IPS DF 6.9 (cell line): ENCODE results near the gene BRAT1.
"Not testable (repeated sequence)": the region's sequence is repeated elsewhere in the genome, so short reads cannot be mapped to it uniquely, and the experiment has no call there.

Experiments
- DNase-seq: peaks from one replicate; pipeline ENCODE4 v3.0.0-alpha.2; 2013; ENCODE audit warnings: low read depth, low spot score
- H3K27ac ChIP-seq: one replicate; pipeline ENCODE4 v1.5.1; 2013; ENCODE audit warnings: low read length, control low read depth
- H3K27me3 ChIP-seq: 2 replicates; pipeline ENCODE4 v1.6.1; 2013; ENCODE audit warnings: mild to moderate bottlenecking, low read length; ENCODE audit not compliant: control insufficient read depth, insufficient read depth
- H3K36me3 ChIP-seq: 2 replicates; pipeline ENCODE4 v1.6.1; 2013; ENCODE audit warnings: low read length; ENCODE audit not compliant: control insufficient read depth, insufficient read depth
- H3K4me1 ChIP-seq: 2 replicates; pipeline ENCODE4 v1.6.1; 2013; ENCODE audit warnings: low read length; ENCODE audit not compliant: control insufficient read depth, insufficient read depth
- H3K4me3 ChIP-seq: 2 replicates; pipeline ENCODE4 v1.5.1; 2013; ENCODE audit warnings: mild to moderate bottlenecking, low read length
- H3K9me3 ChIP-seq: 2 replicates; pipeline ENCODE4 v1.6.1; 2013; ENCODE audit warnings: low read length, inconsistent platforms; ENCODE audit not compliant: control insufficient read depth, insufficient read depth
- WGBS: extraction: QIAGEN DNeasy Blood & Tissue Kit; methylation state at CpG from one replicate; pipeline ENCODE4 v1.1.7; 2013; ENCODE audit warnings: mixed read lengths, missing lambda C conversion rate; ENCODE audit not compliant: insufficient read length, insufficient coverage; 5-methylcytosine and 5-hydroxymethylcytosine counted together

BRAT1 gene

GRCh38 chr7:2595258-2595860 lies 40.0 kb upstream of the BRAT1 start:
- H3K4me1 ChIP-seq: no peaks in the 10 kb centered on the region
- DNase-seq: no peak

DNA sequence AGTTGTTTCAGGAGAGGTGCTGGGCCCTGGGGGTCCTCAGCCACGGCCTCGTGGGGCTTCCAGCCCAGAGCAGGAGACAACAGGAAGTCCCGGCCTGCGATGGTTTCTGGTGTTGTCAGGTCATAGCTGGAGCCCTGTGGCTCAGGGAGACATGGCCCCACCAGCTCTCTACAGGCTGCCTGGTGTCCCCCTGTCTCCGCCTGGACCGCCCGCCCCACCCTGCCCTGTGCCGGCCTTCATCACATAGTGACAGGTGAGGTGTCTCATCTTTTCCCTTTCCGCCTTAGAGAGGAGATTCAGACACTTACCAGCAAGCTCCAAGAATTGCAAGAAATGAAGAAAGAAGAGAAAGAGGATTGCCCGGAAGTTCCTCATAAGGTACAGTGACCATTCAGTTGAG lies 39.3 kb upstream of the BRAT1 start:
- H3K36me3 ChIP-seq: no peaks in the 10 kb centered on the region
- DNase-seq: no peak
- H3K27ac ChIP-seq: no peak overlapping the region
- no peak overlapping the region for H3K4me3 ChIP-seq
- H3K27me3 ChIP-seq: no peaks in the 10 kb centered on the region
- no peaks in the 10 kb centered on the region for H3K9me3 ChIP-seq
- no CpG with 5 or more reads among the region's 10 CpGs for WGBS
- no peaks in the 10 kb centered on the region for H3K4me1 ChIP-seq

More at GRCh38 chr7:2595258-2595860, 40.0 kb upstream of the BRAT1 start:
- Histone ChIP-seq H3K36me3 (no peaks in the 10 kb centered on the region), H3K9me3 (no peaks in the 10 kb centered on the region), H3K4me3 (no peak overlapping the region), H3K27ac (no peak overlapping the region), H3K27me3 (no peaks in the 10 kb centered on the region)
- WGBS: no CpG with 5 or more reads among the region's 27 CpGs

DNA sequence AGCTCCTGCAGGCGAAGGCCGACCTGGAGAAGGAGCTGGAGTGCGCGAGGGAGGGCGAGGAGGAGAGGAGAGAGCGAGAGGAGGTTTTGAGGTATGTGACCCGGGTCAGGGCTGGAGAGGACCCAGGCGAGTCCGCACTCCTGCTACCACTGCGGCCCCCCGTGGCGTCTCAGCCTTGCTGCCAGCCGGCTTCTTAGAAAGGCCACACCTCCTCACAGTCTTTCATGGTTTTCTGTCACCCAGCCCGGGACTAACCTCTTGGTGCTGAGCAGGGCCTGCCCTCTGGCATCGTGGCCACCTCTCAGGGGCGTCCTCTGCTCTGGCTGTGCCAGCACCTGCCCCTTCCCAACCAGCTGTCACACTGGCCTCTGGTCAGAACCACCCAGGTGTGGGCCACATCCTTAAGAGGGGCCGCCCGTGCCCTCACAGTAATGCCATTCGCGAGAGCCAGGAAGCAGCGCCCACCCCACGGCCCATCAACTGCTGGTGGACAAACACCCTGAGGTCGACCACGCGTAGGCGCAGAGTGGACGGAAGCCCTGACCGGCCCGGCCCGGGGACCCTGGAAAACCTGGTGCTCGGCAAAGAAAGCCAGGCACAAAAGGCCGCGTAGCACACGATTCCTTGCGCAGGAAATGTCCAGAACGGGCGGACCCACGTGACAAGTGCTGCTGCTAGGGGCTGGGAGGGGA lies 37.9 kb upstream of the BRAT1 start:
- Histone ChIP-seq H3K27me3 (no peaks in the 10 kb centered on the region), H3K9me3 (no peaks in the 10 kb centered on the region), H3K4me1 (no peaks in the 10 kb centered on the region), H3K36me3 (no peaks in the 10 kb centered on the region), H3K27ac (no peak overlapping the region), H3K4me3 (no peak overlapping the region)
- no peak for DNase-seq
- WGBS: no CpG with 5 or more reads among the region's 38 CpGs

DNA sequence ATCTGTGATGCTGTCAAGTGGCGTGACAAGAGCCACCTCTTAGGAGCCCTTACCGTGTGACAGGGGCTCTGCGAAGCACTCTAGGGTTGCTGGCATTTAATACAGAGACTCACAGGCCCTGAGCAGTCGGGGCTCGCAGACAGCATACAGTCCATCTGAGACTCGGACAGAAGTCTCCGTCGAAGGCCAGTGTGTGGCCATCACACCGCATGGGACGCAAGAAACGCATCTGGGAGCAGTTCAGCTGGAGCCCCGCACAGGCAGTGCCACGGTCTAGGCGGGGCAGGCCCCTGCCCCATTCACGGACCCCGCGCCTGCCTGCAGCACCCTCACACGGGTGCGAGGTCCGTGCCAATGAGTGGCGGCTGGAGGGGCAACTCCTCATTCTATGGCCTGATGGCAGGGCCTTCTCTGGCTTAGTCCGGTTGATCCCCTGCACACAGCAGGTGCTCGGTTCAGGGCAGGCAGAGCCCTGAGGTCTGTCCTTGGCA lies 37.1 kb upstream of the BRAT1 start:
- H3K27me3 ChIP-seq: no peaks in the 10 kb centered on the region
- H3K27ac ChIP-seq: no peak overlapping the region
- H3K9me3 ChIP-seq: no peaks in the 10 kb centered on the region
- WGBS: no CpG with 5 or more reads among the region's 23 CpGs
- H3K4me3 ChIP-seq: no peak overlapping the region
- no peaks in the 10 kb centered on the region for H3K36me3 ChIP-seq
- H3K4me1 ChIP-seq: no peaks in the 10 kb centered on the region
- DNase-seq: no peak

- not testable (repeated sequence) for H3K27ac ChIP-seq, H3K36me3 ChIP-seq, H3K27me3 ChIP-seq, H3K9me3 ChIP-seq, H3K4me1 ChIP-seq, DNase-seq, H3K4me3 ChIP-seq
- WGBS: no CpG with 5 or more reads among the region's 15 CpGs
Measured at GRCh38 chr7:2589941-2590340, 34.6 kb upstream of the BRAT1 start.

GRCh38 chr7:2589341-2589740 lies 34.0 kb upstream of the BRAT1 start:
- no CpG with 5 or more reads among the region's 16 CpGs for WGBS
- Histone ChIP-seq H3K27me3 (no peaks in the 10 kb centered on the region), H3K27ac (no peak overlapping the region), H3K9me3 (no peaks in the 10 kb centered on the region), H3K4me1 (peaks cover 3% of the 10 kb centered on the region; the same call in 1 of the 2 replicates), H3K36me3 (no peaks in the 10 kb centered on the region), H3K4me3 (no peak overlapping the region)
- DNase-seq: no peak

DNA sequence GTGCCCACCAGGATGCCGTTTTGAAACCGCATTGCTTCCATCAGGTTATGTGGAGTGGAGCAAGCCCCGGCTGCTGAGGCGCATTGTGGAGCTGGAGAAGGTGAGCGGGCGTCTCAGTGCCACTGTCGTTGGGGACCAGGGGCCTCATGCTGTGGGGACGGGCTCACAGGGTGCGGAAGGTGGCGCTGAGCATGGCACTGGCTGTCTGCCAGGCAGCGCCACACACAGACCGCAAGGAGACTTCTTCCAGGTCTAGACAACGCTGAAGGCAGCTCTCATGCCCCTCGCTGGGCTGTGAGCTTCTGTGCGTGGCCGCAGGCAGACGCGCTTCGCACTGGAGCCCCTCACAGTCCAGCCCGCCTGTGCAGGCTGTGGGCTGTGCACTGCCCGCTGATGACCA lies 32.5 kb upstream of the BRAT1 start:
- no peaks in the 10 kb centered on the region for H3K36me3 ChIP-seq

DNA sequence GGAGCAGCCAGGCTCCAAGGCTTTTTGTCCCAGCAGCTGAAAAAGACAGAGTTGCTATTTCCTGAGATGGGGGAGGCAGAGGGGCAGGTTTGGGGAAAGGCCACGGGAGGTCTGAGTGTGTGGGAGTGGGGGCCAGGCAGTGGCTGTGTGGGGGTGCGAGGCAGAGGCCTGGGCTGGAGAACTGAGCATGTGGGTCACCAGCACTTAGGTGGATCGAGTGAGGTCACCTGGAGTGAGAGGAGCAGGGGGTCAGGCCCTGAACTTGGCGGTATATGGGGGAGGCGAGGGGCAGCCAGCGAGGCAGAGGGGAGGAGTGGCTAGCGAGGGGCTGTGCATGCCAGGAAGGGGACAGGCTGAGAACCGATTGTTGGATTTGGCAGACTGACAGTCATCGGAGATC lies 31.8 kb upstream of the BRAT1 start:
- no peak for DNase-seq
- H3K27me3 ChIP-seq: no peaks in the 10 kb centered on the region
- H3K9me3 ChIP-seq: no peaks in the 10 kb centered on the region
- H3K4me1 ChIP-seq: peaks cover 3% of the 10 kb centered on the region; the same call in 1 of the 2 replicates
- no peak overlapping the region for H3K27ac ChIP-seq
- H3K4me3 ChIP-seq: no peak overlapping the region
- no CpG with 5 or more reads among the region's 9 CpGs for WGBS
- no peaks in the 10 kb centered on the region for H3K36me3 ChIP-seq

More for the DNA sequence above, 32.5 kb upstream of the BRAT1 start:
- no CpG with 5 or more reads among the region's 21 CpGs for WGBS
- no peak overlapping the region for H3K27ac ChIP-seq
- H3K4me3 ChIP-seq: no peak overlapping the region
- H3K27me3 ChIP-seq: no peaks in the 10 kb centered on the region
- H3K9me3 ChIP-seq: no peaks in the 10 kb centered on the region
- H3K4me1 ChIP-seq: peaks cover 3% of the 10 kb centered on the region; the same call in 1 of the 2 replicates
- DNase-seq: no peak

DNA sequence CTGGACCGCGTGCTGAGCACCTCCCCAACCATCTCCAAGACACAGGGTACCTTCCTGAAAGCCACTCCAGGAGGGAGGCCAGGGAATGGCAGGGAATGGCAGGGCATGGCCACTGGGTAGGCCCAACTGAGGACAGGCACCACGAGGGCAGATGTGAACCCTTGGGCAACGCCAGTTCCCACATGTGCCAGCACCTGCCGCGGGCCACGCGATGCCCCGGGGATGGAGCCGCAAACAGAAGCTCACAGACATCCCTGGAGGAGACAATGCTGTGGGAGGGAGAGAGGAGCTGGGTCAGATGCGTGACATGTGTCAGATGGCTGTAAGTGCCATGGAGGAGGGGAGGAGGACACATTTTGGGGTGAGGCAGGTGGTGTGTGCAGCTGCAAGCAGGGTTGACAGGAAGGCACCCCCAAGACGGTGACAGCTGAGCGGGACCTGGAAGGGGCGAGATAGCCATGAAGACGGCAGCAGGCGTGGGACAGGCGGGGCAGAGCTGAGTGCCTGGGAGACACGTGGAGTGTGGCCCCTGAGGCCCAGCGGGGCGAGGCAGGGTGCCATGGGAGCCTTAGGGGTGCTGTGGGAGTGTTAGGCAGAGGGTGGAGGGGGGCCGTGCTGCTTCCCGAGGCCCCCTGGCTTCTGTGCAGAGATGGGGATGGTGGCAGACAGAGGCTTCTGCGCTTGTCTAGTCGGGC lies 31.1 kb upstream of the BRAT1 start:
- H3K4me3 ChIP-seq: no peak overlapping the region
- WGBS: no CpG with 5 or more reads among the region's 24 CpGs

GRCh38 chr7:2585446-2585845 lies 30.1 kb upstream of the BRAT1 start:
- no peaks in the 10 kb centered on the region for H3K9me3 ChIP-seq
- H3K27me3 ChIP-seq: no peaks in the 10 kb centered on the region
- no peaks in the 10 kb centered on the region for H3K36me3 ChIP-seq
- peaks cover 3% of the 10 kb centered on the region; the same call in 1 of the 2 replicates for H3K4me1 ChIP-seq
- WGBS: no CpG with 5 or more reads among the region's 19 CpGs
- DNase-seq: no peak
- H3K4me3 ChIP-seq: no peak overlapping the region
- no peak overlapping the region for H3K27ac ChIP-seq

More for the DNA sequence above, 31.1 kb upstream of the BRAT1 start:
- no peaks in the 10 kb centered on the region for H3K27me3 ChIP-seq
- H3K36me3 ChIP-seq: no peaks in the 10 kb centered on the region
- no peaks in the 10 kb centered on the region for H3K9me3 ChIP-seq
- no peak overlapping the region for H3K27ac ChIP-seq
- peaks cover 3% of the 10 kb centered on the region; the same call in 1 of the 2 replicates for H3K4me1 ChIP-seq
- DNase-seq: no peak
